ENCODE measurements around the gene APBB1IP. TPM values are rescaled to one million over a fixed set of nuclear protein-coding genes. Genes with fewer than 3 reads are reported as not detected.
"Not testable (repeated sequence)": the region's sequence is repeated elsewhere in the genome, so short reads cannot be mapped to it uniquely, and the experiment has no call there.

The APBB1IP gene
- total RNA-seq, 1 donor from 2014 or later, result 43.6 TPM

GRCh38 chr10:26503911-26504310, 65.8 kb downstream of the APBB1IP start:
- H3K36me3 Mint-ChIP-seq (ENCODE audit: low read depth), result peaks cover 46% of the 10 kb centered on the region
- H3K27ac Mint-ChIP-seq, result no peak overlapping the region
- intact Hi-C loops (cut with micrococcal nuclease), result loop anchor here (5.0 kb wide), 1 partner anchor 167 kb away; no protein-coding TSS in a partner anchor
- no peaks in the 10 kb centered on the region for H3K4me1 Mint-ChIP-seq (ENCODE audit: low read depth)
- no peak overlapping the region for H3K4me3 Mint-ChIP-seq
- no peak for DNase-seq (ENCODE audit: low spot score)
- H3K27me3 Mint-ChIP-seq (ENCODE audit: insufficient read depth), result no peaks in the 10 kb centered on the region
- H3K9me3 Mint-ChIP-seq, result no peaks in the 10 kb centered on the region

DNA sequence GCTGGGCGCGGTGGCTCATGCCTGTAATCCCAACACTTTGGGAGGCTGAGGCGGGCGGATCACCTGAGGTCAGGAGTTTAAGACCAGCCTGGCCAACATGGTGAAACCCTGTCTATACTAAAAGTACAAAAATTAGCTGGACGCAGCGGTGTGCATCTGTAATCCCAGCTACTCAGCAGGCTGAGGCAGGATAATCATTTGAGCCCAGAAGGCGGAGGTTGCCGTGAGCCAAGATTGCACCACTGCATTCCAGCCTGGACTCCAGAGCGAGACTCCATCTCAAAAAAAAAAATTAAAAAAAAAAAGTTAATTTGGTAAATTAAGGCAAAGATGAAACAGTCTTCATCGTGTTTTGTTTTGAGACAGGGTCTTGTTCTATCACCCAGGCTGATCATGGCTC, 66.3 kb downstream of the APBB1IP start:
- DNase-seq (ENCODE audit: low spot score); H3K27me3 Mint-ChIP-seq (ENCODE audit: insufficient read depth); H3K4me1 Mint-ChIP-seq (ENCODE audit: low read depth); H3K27ac Mint-ChIP-seq; H3K4me3 Mint-ChIP-seq; H3K9me3 Mint-ChIP-seq: not testable (repeated sequence)
- intact Hi-C loops (cut with micrococcal nuclease), result loop anchor here (5.0 kb wide), 1 partner anchor 167 kb away; no protein-coding TSS in a partner anchor
- H3K36me3 Mint-ChIP-seq (ENCODE audit: low read depth), result peaks cover 50% of the 10 kb centered on the region

DNA sequence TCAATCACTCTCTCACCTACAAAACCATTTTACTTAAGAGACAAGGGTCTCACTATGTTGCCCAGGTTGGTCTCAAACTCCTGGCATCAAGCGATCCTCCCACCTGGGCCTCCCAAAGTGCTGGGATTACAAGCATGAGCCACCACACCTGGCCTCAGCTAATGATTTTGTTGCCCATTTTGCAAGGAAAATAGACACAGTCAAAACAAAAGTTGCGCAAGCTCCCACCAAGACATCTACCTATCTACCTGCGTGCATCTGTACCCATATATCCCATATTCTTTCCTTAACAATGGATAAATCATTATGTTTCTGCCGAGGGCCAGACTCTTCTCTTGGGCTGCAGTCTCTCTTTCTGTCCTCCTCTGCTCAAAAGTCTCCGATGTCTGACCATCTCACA, 67.3 kb downstream of the APBB1IP start:
- no peak for DNase-seq (ENCODE audit: low spot score)
- H3K4me3 Mint-ChIP-seq, result no peak overlapping the region
- peaks cover 46% of the 10 kb centered on the region for H3K36me3 Mint-ChIP-seq (ENCODE audit: low read depth)
- no peak overlapping the region for H3K27ac Mint-ChIP-seq
- intact Hi-C loops (cut with micrococcal nuclease), result no loop called here
- H3K4me1 Mint-ChIP-seq (ENCODE audit: low read depth), result no peaks in the 10 kb centered on the region
- H3K9me3 Mint-ChIP-seq, result no peaks in the 10 kb centered on the region
- H3K27me3 Mint-ChIP-seq (ENCODE audit: insufficient read depth), result no peaks in the 10 kb centered on the region

DNA sequence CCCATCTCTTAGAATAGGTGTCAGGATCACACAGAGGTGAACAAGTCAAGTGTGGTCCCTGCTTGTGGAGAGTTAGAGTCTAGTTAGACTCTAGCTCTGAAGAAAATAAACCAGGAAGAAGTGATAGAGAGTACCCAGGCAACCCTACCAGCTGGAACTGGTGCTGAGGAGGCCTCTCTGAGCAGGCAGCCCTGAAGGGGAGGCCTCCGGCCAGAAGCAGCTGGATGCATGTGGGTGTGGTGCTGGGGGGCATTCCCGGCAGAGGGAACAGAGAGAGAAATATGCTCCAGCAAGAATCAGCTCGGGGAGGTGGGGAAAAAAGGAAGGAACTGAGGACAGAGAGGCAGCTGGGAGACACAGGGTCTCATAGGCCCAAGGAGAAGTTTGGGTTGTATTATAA, 68.6 kb downstream of the APBB1IP start:
- Mint-ChIP-seq H3K4me1 (ENCODE audit: low read depth) (no peaks in the 10 kb centered on the region), H3K27me3 (ENCODE audit: insufficient read depth) (no peaks in the 10 kb centered on the region), H3K36me3 (ENCODE audit: low read depth) (peaks cover 42% of the 10 kb centered on the region), H3K4me3 (no peak overlapping the region), H3K9me3 (no peaks in the 10 kb centered on the region), H3K27ac (peak overlapping the region; percentile 63)
- intact Hi-C loops (cut with micrococcal nuclease), result no loop called here
- no peak for DNase-seq (ENCODE audit: low spot score)

DNA sequence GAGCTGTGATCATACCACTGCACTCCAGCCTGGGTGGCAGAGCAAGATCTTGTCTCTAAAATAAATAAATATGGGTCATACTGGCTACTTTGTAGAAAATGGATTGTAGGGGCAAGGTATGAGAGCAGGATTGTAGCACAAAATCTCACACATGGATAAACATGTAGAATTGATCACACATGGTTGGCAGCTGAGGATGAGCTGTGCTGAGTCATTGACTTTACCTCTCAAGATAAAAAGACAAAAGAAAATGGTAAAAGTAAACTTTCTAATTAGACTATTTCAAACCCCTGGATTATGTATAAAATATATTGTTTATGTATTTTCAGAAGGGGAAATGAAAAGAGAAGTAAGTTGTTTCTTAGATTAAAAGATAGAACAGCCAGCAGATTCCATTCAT, 69.3 kb downstream of the APBB1IP start:
- Mint-ChIP-seq H3K27ac (no peak overlapping the region), H3K27me3 (ENCODE audit: insufficient read depth) (no peaks in the 10 kb centered on the region), H3K9me3 (no peaks in the 10 kb centered on the region), H3K4me1 (ENCODE audit: low read depth) (no peaks in the 10 kb centered on the region), H3K4me3 (no peak overlapping the region), H3K36me3 (ENCODE audit: low read depth) (peaks cover 45% of the 10 kb centered on the region)
- intact Hi-C loops (cut with micrococcal nuclease), result no loop called here
- no peak for DNase-seq (ENCODE audit: low spot score)

GRCh38 chr10:26508016-26508415, 69.9 kb downstream of the APBB1IP start:
- Mint-ChIP-seq H3K4me1 (ENCODE audit: low read depth) (no peaks in the 10 kb centered on the region), H3K27me3 (ENCODE audit: insufficient read depth) (no peaks in the 10 kb centered on the region), H3K9me3 (no peaks in the 10 kb centered on the region), H3K36me3 (ENCODE audit: low read depth) (peaks cover 49% of the 10 kb centered on the region), H3K4me3 (no peak overlapping the region), H3K27ac (no peak overlapping the region)
- intact Hi-C loops (cut with micrococcal nuclease), result no loop called here
- no peak for DNase-seq (ENCODE audit: low spot score)

- Mint-ChIP-seq H3K36me3 (ENCODE audit: low read depth) (peaks cover 62% of the 10 kb centered on the region), H3K9me3 (no peaks in the 10 kb centered on the region), H3K4me1 (ENCODE audit: low read depth) (no peaks in the 10 kb centered on the region), H3K27ac (no peak overlapping the region), H3K27me3 (ENCODE audit: insufficient read depth) (no peaks in the 10 kb centered on the region), H3K4me3 (no peak overlapping the region)
- intact Hi-C loops (cut with micrococcal nuclease), result no loop called here
- DNase-seq (ENCODE audit: low spot score), result no peak
These were observed 71.2 kb downstream of the APBB1IP start for GRCh38 chr10:26509307-26509706.

DNA sequence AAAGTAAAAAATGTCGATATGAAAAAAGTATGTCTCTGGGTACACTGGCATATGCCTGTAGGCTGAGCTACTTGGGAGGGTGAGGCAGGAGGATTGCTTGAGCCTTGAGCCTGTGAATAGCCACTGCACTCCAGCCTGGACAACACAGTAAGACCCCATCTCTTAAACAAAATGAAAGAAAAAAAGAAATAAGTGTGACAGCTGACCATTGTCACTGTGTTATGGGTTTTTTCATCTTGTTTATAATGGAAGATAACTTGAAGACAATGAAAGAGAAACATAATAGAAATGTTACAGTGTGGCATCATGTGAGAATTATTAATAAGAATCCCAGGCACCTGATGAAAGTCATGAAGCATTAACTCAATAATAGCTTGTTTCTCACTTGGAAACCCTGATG, 75.0 kb downstream of the APBB1IP start:
- Mint-ChIP-seq H3K4me1 (ENCODE audit: low read depth) (no peaks in the 10 kb centered on the region), H3K4me3 (no peak overlapping the region), H3K27me3 (ENCODE audit: insufficient read depth) (no peaks in the 10 kb centered on the region), H3K9me3 (no peaks in the 10 kb centered on the region), H3K27ac (no peak overlapping the region), H3K36me3 (ENCODE audit: low read depth) (peaks cover 64% of the 10 kb centered on the region)
- intact Hi-C loops (cut with micrococcal nuclease), result no loop called here
- no peak for DNase-seq (ENCODE audit: low spot score)

GRCh38 chr10:26516540-26517101, 78.5 kb downstream of the APBB1IP start:
- no peak for DNase-seq (ENCODE audit: low spot score)
- intact Hi-C loops (cut with micrococcal nuclease), result no loop called here
- H3K36me3 Mint-ChIP-seq (ENCODE audit: low read depth), result peaks cover 74% of the 10 kb centered on the region
- no peak overlapping the region for H3K4me3 Mint-ChIP-seq
- H3K9me3 Mint-ChIP-seq, result peaks cover 5% of the 10 kb centered on the region
- H3K4me1 Mint-ChIP-seq (ENCODE audit: low read depth), result no peaks in the 10 kb centered on the region
- no peak overlapping the region for H3K27ac Mint-ChIP-seq
- no peaks in the 10 kb centered on the region for H3K27me3 Mint-ChIP-seq (ENCODE audit: insufficient read depth)

DNA sequence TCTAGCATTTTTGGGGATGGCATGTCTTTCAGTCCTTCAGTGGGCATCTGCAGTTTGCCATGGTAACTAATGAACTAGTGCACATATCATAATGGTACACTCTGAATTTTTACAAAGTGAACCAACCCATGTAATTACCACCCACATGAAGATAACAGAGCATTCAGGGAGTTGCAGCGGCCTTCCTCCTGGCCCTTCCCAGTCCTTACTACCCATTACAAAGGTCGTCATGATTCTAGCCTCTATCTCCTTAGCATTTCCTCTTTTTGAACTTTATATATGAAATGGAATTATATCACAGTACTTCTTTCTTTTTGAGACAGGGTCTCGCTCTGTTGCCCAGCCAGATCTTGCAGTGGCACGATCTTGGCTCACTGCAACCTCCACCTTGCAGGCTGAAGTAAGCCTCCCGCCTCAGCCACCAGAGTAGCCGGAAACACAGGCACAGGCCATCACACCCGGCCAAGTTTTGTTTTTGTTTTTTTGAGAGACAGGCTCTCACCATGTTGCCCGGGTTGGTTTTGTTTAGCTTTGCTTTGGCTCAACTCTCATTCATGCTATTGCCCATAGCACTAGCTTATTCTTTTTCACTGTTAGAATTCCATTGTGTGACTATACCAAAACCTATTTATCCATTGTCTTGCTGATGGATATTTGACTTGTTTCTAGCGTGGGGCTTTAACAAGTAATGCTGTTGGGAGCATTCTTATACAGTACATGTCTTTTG, 79.2 kb downstream of the APBB1IP start:
- DNase-seq (ENCODE audit: low spot score), result no peak
- Mint-ChIP-seq H3K27me3 (ENCODE audit: insufficient read depth) (no peaks in the 10 kb centered on the region), H3K27ac (no peak overlapping the region), H3K4me1 (ENCODE audit: low read depth) (no peaks in the 10 kb centered on the region), H3K36me3 (ENCODE audit: low read depth) (peaks cover 74% of the 10 kb centered on the region), H3K4me3 (no peak overlapping the region), H3K9me3 (peaks cover 5% of the 10 kb centered on the region)
- intact Hi-C loops (cut with micrococcal nuclease), result no loop called here

DNA sequence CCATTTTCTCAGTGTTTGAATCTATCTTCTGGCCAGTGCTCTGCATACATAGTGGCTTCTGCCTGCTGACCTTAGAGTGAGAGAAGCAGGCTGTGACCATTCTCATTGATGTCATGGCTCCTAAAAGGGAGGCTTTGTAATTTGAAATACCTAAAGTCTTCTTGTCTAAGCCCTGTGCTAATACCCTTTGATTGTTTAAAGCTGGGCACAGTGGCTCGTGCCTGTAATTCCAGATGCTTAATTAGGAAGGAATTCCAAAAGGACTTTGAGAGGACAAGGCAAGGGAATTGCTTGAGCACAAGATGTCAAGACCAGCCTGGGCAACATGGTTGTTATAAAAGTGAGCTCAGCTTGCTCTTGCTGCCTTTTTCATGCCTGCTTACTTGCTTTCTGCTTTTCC, 81.7 kb downstream of the APBB1IP start:
- Mint-ChIP-seq H3K36me3 (ENCODE audit: low read depth) (peaks cover 64% of the 10 kb centered on the region), H3K4me3 (no peak overlapping the region), H3K4me1 (ENCODE audit: low read depth) (peaks cover 8% of the 10 kb centered on the region), H3K9me3 (peaks cover 5% of the 10 kb centered on the region), H3K27ac (no peak overlapping the region), H3K27me3 (ENCODE audit: insufficient read depth) (no peaks in the 10 kb centered on the region)
- intact Hi-C loops (cut with micrococcal nuclease), result no loop called here
- DNase-seq (ENCODE audit: low spot score), result no peak

- no peak for DNase-seq (ENCODE audit: low spot score)
- peaks cover 5% of the 10 kb centered on the region for H3K9me3 Mint-ChIP-seq
- H3K4me3 Mint-ChIP-seq, result no peak overlapping the region
- no peak overlapping the region for H3K27ac Mint-ChIP-seq
- peaks cover 14% of the 10 kb centered on the region for H3K4me1 Mint-ChIP-seq (ENCODE audit: low read depth)
- no peaks in the 10 kb centered on the region for H3K27me3 Mint-ChIP-seq (ENCODE audit: insufficient read depth)
- intact Hi-C loops (cut with micrococcal nuclease), result no loop called here
- H3K36me3 Mint-ChIP-seq (ENCODE audit: low read depth), result peaks cover 62% of the 10 kb centered on the region
These were observed 82.4 kb downstream of the APBB1IP start for GRCh38 chr10:26520575-26520974.

DNA sequence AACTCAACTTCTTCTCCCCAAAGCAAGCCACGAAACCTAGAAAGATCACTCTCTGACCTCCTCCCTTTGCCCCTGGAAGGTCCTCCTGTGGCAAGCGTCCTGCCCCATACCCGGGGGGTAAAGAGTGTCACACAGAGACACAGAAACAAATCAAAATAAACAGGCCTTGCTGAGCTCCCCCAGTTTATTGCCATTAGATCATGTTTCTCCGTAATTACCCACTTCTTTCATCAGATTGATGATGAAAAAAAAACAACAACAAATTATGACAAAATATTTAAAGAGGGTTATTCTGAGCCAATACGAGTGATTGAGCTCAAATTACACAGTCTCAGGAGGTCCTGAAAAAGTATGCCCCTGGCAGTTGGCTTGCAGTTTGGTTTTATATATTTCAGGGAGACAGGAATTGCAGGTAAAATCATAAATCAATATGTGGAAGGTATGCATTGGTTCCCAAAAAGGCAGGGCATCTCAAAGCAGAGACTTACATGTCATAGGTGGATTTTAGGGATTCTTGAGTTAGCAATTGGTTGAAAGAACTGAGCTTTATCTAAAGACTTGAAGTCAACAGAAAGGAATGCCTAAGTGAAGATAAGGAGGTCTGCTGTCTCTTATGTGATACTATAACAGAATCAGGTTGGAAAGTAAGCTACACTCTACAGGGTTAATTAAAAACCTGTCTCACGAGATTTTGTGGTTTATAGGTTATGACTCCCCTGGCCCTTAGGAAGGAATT, 86.2 kb downstream of the APBB1IP start:
- DNase-seq (ENCODE audit: low spot score), result no peak
- Mint-ChIP-seq H3K27me3 (ENCODE audit: insufficient read depth) (no peaks in the 10 kb centered on the region), H3K36me3 (ENCODE audit: low read depth) (peaks cover 51% of the 10 kb centered on the region), H3K27ac (peak overlapping the region; percentile 11), H3K9me3 (peaks cover 2% of the 10 kb centered on the region), H3K4me3 (no peak overlapping the region), H3K4me1 (ENCODE audit: low read depth) (peaks cover 18% of the 10 kb centered on the region)
- intact Hi-C loops (cut with micrococcal nuclease), result no loop called here
